Prostate gland (tissue), 2 donors: ENCODE measurements around the gene WWOX.

Experiments
- POLR2A ChIP-seq: fragments of 450-650 bp; IDR thresholded peaks from one replicate; pipeline ENCODE4 v1.6.1; 2016; ENCODE audit warnings: antibody characterized with exemption, mild to moderate bottlenecking
- TF ChIP-seq, protein P1 (sequence below), 4 experiments: fragments of 200-600 bp in 2 of 4; fragments of 450-650 bp in 2 of 4; sonication (generic) in 2 of 4; IDR thresholded peaks; 1 replicate in 3 of 4; 2 replicates in 1 of 4; pipeline ENCODE4 v1.5.1; 2016 to 2019; ENCODE audit warnings: antibody characterized with exemption in 4 of 4, mild to moderate bottlenecking in 2 of 4, moderate library complexity in 2 of 4

DNA sequence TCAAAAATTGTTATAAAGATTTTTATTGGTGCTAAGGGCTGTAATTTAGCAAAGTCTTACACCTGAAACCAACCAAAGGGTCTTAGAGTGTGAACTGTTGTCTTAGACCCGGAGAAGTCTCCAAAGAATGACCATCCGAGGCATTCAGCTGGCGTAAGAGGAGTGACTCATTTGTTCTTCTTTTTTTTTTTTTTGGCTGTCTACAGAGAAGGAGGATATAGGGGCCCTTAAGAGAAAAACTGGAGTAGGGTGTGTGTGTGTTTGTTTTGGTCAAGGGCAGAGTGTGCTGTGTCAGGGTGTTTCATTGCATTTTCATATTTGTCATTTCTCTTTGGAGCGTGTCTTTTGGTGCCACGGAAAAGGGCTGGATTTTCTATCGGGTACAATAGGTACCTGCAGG is 508.0 kb downstream of the WWOX start:
- TF ChIP-seq, protein P1, sequence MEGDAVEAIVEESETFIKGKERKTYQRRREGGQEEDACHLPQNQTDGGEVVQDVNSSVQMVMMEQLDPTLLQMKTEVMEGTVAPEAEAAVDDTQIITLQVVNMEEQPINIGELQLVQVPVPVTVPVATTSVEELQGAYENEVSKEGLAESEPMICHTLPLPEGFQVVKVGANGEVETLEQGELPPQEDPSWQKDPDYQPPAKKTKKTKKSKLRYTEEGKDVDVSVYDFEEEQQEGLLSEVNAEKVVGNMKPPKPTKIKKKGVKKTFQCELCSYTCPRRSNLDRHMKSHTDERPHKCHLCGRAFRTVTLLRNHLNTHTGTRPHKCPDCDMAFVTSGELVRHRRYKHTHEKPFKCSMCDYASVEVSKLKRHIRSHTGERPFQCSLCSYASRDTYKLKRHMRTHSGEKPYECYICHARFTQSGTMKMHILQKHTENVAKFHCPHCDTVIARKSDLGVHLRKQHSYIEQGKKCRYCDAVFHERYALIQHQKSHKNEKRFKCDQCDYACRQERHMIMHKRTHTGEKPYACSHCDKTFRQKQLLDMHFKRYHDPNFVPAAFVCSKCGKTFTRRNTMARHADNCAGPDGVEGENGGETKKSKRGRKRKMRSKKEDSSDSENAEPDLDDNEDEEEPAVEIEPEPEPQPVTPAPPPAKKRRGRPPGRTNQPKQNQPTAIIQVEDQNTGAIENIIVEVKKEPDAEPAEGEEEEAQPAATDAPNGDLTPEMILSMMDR (IDR thresholded peaks at IDR 0.05) = no peak
- TF ChIP-seq POLR2A = no peak
